Right atrium auricular region (tissue), 2 donors: ENCODE measurements around the gene MRPS9. TPM values are rescaled to one million over a fixed set of nuclear protein-coding genes. Genes with fewer than 3 reads are reported as not detected.

Experiments used
- DNase-seq: peaks from one replicate; pipeline ENCODE4 v3.0.0-alpha.2; 2019; ENCODE audit warnings: low spot score
- H3K27ac ChIP-seq, 2 donors: fragments of 200-600 bp; sonication (generic); 1 replicate in 1 of 2; 2 replicates in 1 of 2; pipeline ENCODE4 v1.5.1; 2016 to 2019
- H3K27me3 ChIP-seq, 2 donors: fragments of 200-600 bp; sonication (generic); one replicate each; pipeline versions ENCODE4 v1.5.1 to v1.6.0; 2017 to 2019
- H3K36me3 ChIP-seq: fragments of 200-600 bp; sonication (generic); one replicate; pipeline ENCODE4 v1.5.1; 2016
- H3K4me1 ChIP-seq, 2 donors: fragments of 200-600 bp; sonication (generic); one replicate each; pipeline versions ENCODE4 v1.5.1 to v1.6.0; 2017 to 2019
- H3K4me3 ChIP-seq, 2 donors: fragments of 200-600 bp; sonication (generic); 1 replicate in 1 of 2; 2 replicates in 1 of 2; pipeline ENCODE4 v1.5.1; 2017 to 2019; ENCODE audit warnings: mild to moderate bottlenecking in 1 of 2, moderate library complexity in 1 of 2
- H3K9me3 ChIP-seq, 2 donors: fragments of 200-600 bp; sonication (generic); one replicate each; pipeline ENCODE4 v1.5.1; 2019
- total RNA-seq, 2 donors: library from RNA; depleted of rRNA; stranded (reverse); fragments of >200 nt; gene quantifications; one replicate each; pipeline ENCODE4 v1.1.0, GENCODE V29; 2016
- TF ChIP-seq, protein P1 (sequence below), 2 donors: fragments of 200-600 bp; sonication (generic); IDR thresholded peaks; one replicate each; pipeline ENCODE4 v1.5.1; 2019; ENCODE audit warnings: antibody characterized with exemption in 2 of 2

Gene MRPS9
- total RNA-seq, 2 donors from 2014 or later: 29.0 to 51.4 TPM

DNA sequence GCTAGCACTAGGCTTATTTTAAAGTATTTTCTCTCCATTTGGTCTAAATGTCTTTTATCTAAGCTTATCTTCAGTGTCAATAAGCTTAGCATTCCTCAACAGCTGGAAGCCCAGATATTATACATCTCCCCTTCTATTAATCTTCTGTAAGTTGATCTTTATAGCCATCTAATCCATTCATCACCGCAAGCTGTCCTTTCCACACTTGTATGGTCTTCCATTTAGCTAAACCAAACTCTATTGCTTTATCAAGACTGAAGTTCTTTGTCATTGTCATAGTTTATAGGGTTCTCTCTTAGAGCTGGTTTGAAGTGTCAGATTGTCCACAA is 102.3 kb downstream of the MRPS9 start:
- no peaks in the 10 kb centered on the region for H3K9me3 ChIP-seq
- TF ChIP-seq, protein P1, sequence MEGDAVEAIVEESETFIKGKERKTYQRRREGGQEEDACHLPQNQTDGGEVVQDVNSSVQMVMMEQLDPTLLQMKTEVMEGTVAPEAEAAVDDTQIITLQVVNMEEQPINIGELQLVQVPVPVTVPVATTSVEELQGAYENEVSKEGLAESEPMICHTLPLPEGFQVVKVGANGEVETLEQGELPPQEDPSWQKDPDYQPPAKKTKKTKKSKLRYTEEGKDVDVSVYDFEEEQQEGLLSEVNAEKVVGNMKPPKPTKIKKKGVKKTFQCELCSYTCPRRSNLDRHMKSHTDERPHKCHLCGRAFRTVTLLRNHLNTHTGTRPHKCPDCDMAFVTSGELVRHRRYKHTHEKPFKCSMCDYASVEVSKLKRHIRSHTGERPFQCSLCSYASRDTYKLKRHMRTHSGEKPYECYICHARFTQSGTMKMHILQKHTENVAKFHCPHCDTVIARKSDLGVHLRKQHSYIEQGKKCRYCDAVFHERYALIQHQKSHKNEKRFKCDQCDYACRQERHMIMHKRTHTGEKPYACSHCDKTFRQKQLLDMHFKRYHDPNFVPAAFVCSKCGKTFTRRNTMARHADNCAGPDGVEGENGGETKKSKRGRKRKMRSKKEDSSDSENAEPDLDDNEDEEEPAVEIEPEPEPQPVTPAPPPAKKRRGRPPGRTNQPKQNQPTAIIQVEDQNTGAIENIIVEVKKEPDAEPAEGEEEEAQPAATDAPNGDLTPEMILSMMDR (IDR thresholded peaks at IDR 0.05): no peak
- H3K36me3 ChIP-seq: no peaks in the 10 kb centered on the region
- no peak for DNase-seq
- no peak overlapping the region for H3K4me3 ChIP-seq
- H3K27me3 ChIP-seq: no peaks in the 10 kb centered on the region
- H3K4me1 ChIP-seq: peaks cover 0 to 7% of the 10 kb centered on the region in 2 donors
- no peak overlapping the region for H3K27ac ChIP-seq

DNA sequence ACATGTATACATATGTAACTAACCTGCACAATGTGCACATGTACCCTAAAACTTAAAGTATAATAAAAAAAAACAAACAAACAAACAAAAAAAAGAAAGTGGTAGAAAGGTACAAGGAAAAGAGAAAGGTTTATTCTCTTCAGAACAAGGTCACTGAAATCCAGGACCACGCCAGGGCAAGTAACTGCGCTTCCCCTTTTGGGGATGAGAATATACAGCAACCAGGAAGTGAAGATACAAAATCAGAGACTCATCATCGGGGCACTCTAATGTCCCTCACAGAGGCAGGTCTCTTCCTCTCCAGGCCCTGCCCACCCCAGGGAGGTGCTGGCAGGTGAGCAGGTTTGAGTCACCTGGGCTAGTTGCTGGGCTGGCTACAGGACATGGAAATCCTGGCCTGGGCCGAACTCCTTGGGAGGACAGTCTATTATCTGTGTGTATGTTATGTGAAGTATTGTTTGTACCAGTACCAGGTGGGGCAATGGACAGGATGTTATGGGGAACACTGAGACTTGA is 103.3 kb downstream of the MRPS9 start:
- no peak overlapping the region for H3K27ac ChIP-seq
- H3K27me3 ChIP-seq: no peaks in the 10 kb centered on the region
- DNase-seq: no peak
- no peak overlapping the region for H3K4me3 ChIP-seq
- TF ChIP-seq, protein P1 (IDR thresholded peaks at IDR 0.05): no peak
- H3K4me1 ChIP-seq: peaks cover 0 to 7% of the 10 kb centered on the region in 2 donors
- no peaks in the 10 kb centered on the region for H3K9me3 ChIP-seq
- no peaks in the 10 kb centered on the region for H3K36me3 ChIP-seq

DNA sequence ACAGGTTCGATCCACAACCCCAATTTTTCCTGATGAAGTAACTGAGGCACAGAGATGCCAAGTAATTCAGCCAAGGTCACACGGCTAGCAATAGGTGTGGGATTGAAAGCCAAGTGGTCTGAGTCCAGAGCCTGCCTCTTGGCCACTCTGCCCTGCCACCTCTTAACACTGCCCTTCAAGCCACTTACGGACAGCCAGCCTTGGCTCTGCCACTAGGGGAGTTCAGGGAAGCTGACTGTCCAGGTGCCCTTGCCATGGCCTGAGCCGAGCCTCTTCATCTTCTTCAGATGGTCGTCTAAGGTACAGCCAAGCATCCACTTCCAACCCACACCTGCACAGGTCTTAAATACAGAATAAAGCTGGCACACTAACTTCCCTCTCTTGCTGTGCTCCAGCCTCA is 104.4 kb downstream of the MRPS9 start:
- Histone ChIP-seq H3K36me3 (no peaks in the 10 kb centered on the region), H3K27me3 (no peaks in the 10 kb centered on the region), H3K4me1 (peaks cover 0 to 7% of the 10 kb centered on the region in 2 donors), H3K4me3 (no peak overlapping the region), H3K9me3 (no peaks in the 10 kb centered on the region), H3K27ac (no peak overlapping the region)
- no peak for DNase-seq
- TF ChIP-seq, protein P1 (IDR thresholded peaks at IDR 0.05): no peak

DNA sequence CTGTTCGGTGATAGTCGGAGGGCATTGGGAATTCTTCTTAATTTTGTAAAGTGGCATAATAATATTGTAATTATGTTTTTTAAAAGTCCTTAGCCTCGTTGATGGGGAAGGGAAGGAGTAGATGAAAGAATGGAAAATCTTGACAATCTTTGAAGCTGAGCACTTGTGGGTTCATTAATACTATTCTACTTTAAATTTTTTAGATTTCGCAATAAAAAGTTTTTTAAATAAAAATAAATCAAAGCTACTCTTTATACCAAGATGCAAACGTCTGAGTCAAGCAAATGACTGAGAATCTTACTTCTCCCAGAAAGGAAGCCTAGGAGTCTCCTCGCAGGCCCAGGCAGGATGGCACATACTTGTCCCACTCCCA is 105.2 kb downstream of the MRPS9 start:
- Histone ChIP-seq H3K4me3 (no peak overlapping the region), H3K9me3 (no peaks in the 10 kb centered on the region), H3K36me3 (no peaks in the 10 kb centered on the region), H3K4me1 (peaks cover 0 to 7% of the 10 kb centered on the region in 2 donors), H3K27me3 (no peaks in the 10 kb centered on the region), H3K27ac (no peak overlapping the region)
- TF ChIP-seq, protein P1 (IDR thresholded peaks at IDR 0.05): no peak
- no peak for DNase-seq

DNA sequence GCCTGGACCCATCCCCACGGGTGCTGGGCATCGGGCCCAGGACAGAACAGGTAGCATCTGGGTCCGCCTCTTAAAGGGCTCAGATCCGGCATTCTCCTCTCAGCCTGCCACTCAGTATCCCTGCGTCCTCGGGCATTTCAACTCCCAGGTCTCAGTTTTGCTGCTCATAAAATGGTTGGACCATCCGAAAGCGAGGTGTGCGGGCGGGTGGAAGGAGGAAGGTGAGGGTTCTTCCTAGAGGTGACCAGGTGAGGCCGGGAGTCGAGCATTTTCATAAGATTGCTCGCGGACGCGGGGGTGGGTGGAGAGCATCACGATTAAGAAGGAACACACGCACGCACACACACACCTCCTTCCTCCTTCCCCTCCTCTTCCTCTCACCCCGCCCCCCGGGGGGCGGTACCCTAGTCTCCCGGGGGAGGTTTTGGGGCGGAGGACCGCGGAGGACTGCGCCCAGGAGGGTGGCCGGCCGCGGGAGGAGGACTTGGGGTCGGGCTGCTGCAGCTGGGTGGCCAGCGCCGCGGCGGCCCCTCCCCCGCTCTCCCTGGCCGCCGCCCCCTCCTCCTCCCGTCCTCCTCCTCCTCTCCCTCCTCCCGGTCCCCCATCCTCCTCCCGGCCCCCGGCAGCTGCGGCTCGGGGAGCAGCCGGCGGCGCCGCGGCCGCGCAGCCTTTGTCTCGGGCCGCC is 105.7 kb downstream of the MRPS9 start:
- no peaks in the 10 kb centered on the region for H3K27me3 ChIP-seq
- no peak for DNase-seq

More for the DNA sequence above, 105.7 kb downstream of the MRPS9 start:
- Histone ChIP-seq H3K4me3 (peak overlapping the region in 1 of 2 donors; percentile 42), H3K27ac (no peak overlapping the region), H3K36me3 (no peaks in the 10 kb centered on the region), H3K9me3 (no peaks in the 10 kb centered on the region), H3K4me1 (peaks cover 0 to 7% of the 10 kb centered on the region in 2 donors)
- TF ChIP-seq, protein P1 (IDR thresholded peaks at IDR 0.05): no peak
